Type B pancreatic cell (in vitro differentiated cells): ENCODE measurements around the gene CCDC38. TPM values are rescaled to one million over a fixed set of nuclear protein-coding genes. Genes with fewer than 3 reads are reported as not detected.

Experiments
- DNase-seq: peaks from one replicate; pipeline ENCODE4 v3.0.0; 2021; ENCODE audit warnings: mixed read lengths; ENCODE audit not compliant: unreplicated experiment; ENCODE audit errors: extremely low spot score
- H3K27ac Mint-ChIP-seq: 2 replicates; pipeline ENCODE4 v1.8.0; 2021; ENCODE audit warnings: mild to moderate bottlenecking, mixed read lengths
- H3K27me3 Mint-ChIP-seq: 2 replicates; pipeline ENCODE4 v1.8.0; 2021; ENCODE audit warnings: mixed read lengths
- H3K36me3 Mint-ChIP-seq: 2 replicates; pipeline ENCODE4 v1.8.0; 2021; ENCODE audit warnings: mixed read lengths
- H3K4me1 Mint-ChIP-seq: one replicate; pipeline ENCODE4 v1.8.0; 2021; ENCODE audit warnings: mixed read lengths; ENCODE audit not compliant: unreplicated experiment
- H3K4me3 Mint-ChIP-seq: 2 replicates; pipeline ENCODE4 v1.8.0; 2021; ENCODE audit warnings: mild to moderate bottlenecking, mixed read lengths
- H3K9me3 Mint-ChIP-seq: 2 replicates; pipeline ENCODE4 v1.8.0; 2021; ENCODE audit warnings: mixed read lengths
- CTCF ChIP-seq: fragments of 200-600 bp; sonication (generic); conservative IDR thresholded peaks from 2 replicates; pipeline ENCODE4 v1.5.0; 2021; ENCODE audit warnings: antibody characterized with exemption, mild to moderate bottlenecking
- total RNA-seq: library from RNA; stranded (reverse); gene quantifications from 2 replicates; pipeline ENCODE4 v1.2.1, GENCODE V29; 2021; ENCODE audit warnings: low replicate concordance

Gene CCDC38
- total RNA-seq, 1 donor from 2014 or later = 0.29 TPM

GRCh38 chr12:95978351-95978750, 35.9 kb upstream of the CCDC38 start:
- Mint-ChIP-seq H3K4me3 (no peak overlapping the region), H3K9me3 (no peaks in the 10 kb centered on the region), H3K27ac (no peak overlapping the region), H3K27me3 (no peaks in the 10 kb centered on the region), H3K4me1 (peaks cover 6% of the 10 kb centered on the region), H3K36me3 (peaks cover 4% of the 10 kb centered on the region)
- peak; percentile 4 for DNase-seq
- no peak for TF ChIP-seq CTCF

- Mint-ChIP-seq H3K27ac (no peak overlapping the region), H3K27me3 (no peaks in the 10 kb centered on the region), H3K4me3 (no peak overlapping the region), H3K9me3 (no peaks in the 10 kb centered on the region), H3K36me3 (peaks cover 4% of the 10 kb centered on the region), H3K4me1 (peaks cover 11% of the 10 kb centered on the region)
- DNase-seq = peak; percentile 22
- no peak for TF ChIP-seq CTCF
Measured at GRCh38 chr12:95977764-95978305, 35.4 kb upstream of the CCDC38 start.

GRCh38 chr12:95976416-95976832, 34.0 kb upstream of the CCDC38 start:
- no peak for DNase-seq
- Mint-ChIP-seq H3K27ac (no peak overlapping the region), H3K4me3 (no peak overlapping the region), H3K27me3 (no peaks in the 10 kb centered on the region), H3K4me1 (peaks cover 18% of the 10 kb centered on the region), H3K36me3 (peaks cover 4% of the 10 kb centered on the region), H3K9me3 (no peaks in the 10 kb centered on the region)
- no peak for TF ChIP-seq CTCF

GRCh38 chr12:95975491-95975890, 33.1 kb upstream of the CCDC38 start:
- TF ChIP-seq CTCF = no peak

GRCh38 chr12:95974358-95974757, 31.9 kb upstream of the CCDC38 start:
- H3K9me3 Mint-ChIP-seq = no peaks in the 10 kb centered on the region
- DNase-seq = no peak
- H3K27ac Mint-ChIP-seq = no peak overlapping the region
- peaks cover 4% of the 10 kb centered on the region for H3K36me3 Mint-ChIP-seq
- H3K4me3 Mint-ChIP-seq = no peak overlapping the region
- no peaks in the 10 kb centered on the region for H3K27me3 Mint-ChIP-seq
- no peak for TF ChIP-seq CTCF
- peaks cover 18% of the 10 kb centered on the region for H3K4me1 Mint-ChIP-seq

More at GRCh38 chr12:95975491-95975890, 33.1 kb upstream of the CCDC38 start:
- Mint-ChIP-seq H3K4me1 (peaks cover 18% of the 10 kb centered on the region), H3K36me3 (peaks cover 4% of the 10 kb centered on the region), H3K4me3 (no peak overlapping the region), H3K9me3 (no peaks in the 10 kb centered on the region), H3K27ac (no peak overlapping the region), H3K27me3 (no peaks in the 10 kb centered on the region)
- DNase-seq = no peak
